HG03442 (cell line): Measurements from ENCODE around the gene SNAPIN.
"Not testable (repeated sequence)": the region's sequence is repeated elsewhere in the genome, so short reads cannot be mapped to it uniquely, and the experiment has no call there.

Source experiments
- ATAC-seq: cut with Tn5 transposase; IDR thresholded peaks from one replicate; pipeline ENCODE4 v1.9.1; 2021; ENCODE audit warnings: mild to moderate bottlenecking, moderate library complexity; ENCODE audit not compliant: unreplicated experiment

The SNAPIN gene

DNA sequence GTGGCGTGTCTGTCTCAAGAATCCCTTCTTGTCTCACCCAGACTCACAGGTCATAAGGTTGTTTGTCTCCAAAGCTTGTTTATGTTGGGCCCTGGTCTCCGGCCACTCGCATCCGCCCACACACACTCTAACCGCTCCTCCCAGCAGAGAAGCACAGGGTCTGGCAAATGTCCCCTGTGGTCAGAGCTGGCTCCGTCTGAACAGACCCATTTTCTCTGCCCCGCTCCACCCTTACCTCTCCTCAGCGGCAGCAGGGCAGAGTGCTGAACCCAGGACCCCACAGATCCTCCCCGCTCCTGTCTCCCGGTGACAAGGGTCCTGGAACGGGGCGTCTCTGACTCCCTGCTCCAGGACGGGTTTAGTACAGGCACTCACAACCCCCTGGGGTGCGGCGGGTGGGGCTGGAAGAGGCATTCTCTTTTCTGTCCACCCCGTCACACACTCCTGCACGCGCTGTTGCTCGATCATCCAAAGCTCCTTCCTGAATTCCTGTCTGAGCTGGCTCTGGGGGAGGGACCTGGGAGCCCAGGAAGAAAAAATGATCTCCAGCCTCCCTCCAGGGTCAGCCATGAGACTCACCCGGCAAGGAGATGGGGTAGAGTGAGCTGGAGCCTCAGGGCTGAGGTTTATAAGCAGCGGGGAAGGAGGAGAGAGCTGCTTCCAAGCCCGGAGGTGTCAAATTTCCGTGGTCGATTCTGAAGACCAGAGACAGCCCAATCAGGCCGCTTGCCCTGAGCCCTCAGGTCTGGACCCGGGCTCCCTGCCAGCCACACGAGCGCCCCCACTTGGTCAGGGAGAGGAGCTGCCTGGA, 31.4 kb upstream of the SNAPIN start, which contains the start of gene S100A13:
TSS of gene S100A13 (minus strand) at position 602 of the 811 bp plus-strand sequence. CDS start 1,033 bp downstream, outside the sequence.
- no peak for ATAC-seq

DNA sequence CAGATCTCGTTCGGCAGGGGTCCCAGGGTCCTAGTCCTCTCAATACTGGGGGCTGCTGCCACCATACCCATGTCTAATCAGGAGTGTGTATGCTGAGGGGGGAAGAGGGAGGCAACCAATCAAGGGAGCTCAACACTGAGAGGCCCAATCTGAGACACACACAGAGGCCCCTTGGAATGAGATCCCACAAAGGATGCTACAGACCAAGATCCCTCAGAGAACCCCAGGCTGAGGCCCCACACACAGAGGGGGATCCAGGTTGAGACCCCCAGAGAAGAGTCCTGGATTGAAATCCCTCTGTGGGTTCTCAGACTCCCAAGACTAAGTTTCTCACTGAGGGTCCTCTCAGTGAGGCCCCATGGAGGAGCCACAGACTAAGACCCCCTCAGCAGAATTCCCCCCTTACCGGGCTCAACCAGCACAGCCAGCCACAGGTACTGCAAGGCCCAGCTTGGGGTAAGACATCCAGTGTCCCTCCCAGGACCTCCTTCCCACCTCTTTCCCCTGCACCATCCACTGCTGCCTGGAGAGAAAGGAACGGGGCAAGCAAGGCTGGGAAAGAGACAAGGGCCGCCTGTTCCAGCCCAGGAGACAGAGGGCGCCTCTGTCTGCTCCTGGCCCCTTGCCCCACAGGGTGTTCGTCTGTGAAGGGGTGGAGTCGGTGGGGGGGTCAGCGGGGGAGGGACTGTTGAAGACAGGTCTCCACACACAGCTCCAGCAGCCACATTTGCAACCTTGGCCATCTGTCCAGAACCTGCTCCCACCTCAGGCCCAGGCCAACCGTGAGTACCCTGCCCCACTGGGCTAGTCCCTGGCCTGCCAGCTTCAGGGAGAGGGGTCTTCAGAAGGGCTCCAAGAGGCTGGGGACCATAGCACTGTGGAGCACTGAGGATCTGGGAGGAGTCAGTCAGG, 30.5 kb upstream of the SNAPIN start, which contains the start of gene S100A1:
TSS of gene S100A1 (plus strand) at position 720 of the 912 bp plus-strand sequence. CDS start 2,088 bp downstream, outside the sequence.
- ATAC-seq: no peak

DNA sequence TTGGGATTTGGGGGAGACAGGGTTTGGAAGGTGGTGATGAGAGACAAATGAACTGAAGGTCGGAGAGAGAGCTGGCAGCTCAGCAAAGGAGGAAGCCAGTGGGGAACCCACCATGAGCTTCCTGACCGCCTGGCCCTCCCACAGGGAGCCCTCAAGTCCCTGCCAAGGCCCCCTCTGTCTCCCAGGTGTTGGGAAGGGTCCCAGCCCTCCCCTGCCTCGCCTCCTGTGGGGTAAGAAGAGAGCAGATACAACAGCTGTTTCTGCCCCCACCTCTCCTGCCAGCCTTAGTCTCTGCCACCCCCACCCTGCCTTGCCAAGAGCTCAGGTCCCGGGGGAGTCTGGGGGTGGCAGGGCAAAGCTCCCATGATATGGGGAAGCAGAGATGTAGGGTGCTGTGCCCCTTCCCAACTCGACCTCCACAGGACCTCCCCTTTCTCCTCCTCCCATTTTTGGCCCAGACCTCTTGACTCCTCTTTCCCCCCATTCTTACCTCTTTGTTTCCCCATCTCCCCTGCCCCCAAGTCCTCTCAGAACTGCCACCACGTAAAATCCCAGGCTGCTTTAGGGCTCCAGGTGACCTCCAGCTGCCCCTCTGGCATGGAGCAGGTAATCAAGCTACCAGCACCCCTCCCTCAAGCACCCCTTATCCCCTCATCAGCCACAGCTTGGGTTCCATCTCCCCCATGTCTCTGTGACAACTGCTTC, 29.7 kb upstream of the SNAPIN start:
- ATAC-seq: no peak

DNA sequence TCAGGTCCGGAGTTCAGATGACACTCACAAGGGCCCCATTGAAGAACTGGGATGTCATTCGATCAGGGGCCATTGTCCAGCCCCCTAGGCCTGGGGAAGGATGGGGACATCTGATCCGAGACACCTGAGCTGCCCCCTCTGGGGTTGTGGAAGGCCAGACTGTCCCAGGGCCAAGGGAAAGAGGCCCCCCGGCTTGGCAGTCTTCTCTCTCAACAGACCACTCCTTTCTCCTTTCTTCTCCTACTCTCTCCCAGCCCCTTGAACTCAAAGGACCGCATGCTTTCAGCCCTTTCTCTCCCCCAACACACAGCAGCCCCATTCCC, 29.2 kb upstream of the SNAPIN start:
- no peak for ATAC-seq

DNA sequence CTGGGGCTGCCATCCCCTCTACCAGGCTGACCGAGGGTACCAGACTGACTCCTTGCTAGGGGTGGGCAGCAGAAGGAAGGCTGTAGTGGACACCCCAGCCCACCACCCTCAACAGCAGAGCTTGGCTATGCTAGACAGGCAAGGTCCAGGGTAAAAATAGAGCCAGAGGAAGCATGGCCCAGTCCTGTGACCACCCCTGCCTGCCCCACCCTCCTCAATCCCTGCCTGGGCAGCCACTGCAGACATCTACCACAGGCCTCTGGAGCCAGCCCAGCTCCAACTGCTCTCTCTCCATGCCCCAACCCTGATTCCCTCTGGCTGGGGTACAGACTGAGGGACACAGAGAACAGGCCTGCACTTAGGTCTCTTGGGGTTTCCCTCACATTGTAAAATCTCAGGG, 28.5 kb upstream of the SNAPIN start:
- no peak for ATAC-seq

DNA sequence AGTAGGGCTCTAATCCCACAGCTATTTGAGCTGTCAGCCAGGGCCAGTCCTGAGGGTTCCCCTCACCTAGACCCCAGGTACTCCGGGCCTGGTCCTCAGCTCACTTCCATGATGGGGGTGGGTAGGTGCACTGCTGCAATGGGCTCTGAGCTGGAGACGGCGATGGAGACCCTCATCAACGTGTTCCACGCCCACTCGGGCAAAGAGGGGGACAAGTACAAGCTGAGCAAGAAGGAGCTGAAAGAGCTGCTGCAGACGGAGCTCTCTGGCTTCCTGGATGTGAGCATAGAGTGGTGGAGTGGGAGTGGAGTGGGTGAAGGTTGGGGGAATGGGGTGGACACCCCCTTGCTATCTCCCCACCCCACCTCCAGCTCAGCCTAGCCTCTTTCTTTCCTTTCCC, 28.1 kb upstream of the SNAPIN start:
- no peak for ATAC-seq

DNA sequence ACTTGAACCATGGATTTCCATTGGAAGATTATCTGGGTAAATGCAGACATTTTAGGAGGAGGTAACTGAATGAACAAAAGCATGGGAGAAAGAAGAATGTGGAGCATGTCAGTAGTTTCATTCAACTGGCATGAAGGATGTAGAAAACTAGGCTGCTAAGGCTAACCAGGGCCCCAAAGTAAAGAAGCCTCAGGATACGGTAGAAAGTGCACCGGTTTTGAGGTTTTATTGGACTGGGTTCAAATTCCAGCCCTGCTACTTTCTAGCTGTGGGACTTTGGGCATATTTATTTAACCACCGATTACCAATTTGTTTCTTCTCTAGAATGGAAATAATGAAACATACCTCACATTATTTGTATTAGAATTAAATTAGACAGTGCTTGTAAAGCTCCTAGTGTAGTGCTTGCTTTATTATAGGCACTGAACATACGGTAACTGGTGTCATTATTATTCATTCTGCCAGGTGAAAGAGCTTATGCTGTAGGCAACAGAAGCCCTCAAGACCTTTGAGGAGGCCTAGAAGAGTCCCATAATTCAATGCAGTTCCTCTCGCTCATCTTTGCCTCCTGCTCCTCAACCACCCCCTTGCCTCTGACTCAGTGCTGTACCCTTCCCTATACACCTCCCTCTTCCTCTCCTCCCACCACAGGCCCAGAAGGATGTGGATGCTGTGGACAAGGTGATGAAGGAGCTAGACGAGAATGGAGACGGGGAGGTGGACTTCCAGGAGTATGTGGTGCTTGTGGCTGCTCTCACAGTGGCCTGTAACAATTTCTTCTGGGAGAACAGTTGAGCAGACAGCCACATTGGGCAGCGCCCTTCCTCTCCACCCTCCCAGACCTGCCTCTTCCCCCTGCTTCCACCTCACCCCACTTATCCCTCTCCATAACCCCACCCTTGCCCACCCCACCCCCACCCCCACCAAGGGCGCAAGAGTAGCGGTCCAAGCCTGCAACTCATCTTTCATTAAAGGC, 27.2 kb upstream of the SNAPIN start:
- no peak for ATAC-seq

DNA sequence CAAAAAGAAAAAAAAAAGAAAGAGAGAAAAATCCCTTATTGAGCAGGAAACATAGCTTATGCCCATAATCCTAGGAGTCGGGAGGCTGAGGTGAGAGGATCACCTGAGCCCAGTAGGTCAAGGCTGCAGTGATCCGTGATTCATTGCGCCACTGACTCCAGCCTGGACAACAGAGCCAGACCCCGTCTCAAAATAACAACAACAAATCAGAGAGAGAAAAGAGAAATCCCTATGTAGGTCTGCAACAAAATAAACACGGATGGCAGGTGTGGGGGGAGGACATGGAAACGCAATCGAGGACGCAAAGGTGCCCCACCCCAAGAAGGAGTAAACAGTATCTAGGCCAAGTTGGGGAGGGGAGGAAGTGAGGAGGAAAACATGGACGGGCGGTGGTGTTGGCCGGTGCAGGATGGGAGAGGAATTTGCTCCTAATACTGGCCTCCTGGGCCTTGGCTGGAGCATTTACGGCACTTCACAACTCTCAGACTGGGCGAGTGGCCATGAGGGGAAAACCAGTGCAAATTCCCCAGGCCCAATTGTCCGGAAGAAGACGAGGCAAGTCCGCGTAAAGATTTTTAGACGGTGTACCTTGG, 25.2 kb upstream of the SNAPIN start:
- no peak for ATAC-seq

DNA sequence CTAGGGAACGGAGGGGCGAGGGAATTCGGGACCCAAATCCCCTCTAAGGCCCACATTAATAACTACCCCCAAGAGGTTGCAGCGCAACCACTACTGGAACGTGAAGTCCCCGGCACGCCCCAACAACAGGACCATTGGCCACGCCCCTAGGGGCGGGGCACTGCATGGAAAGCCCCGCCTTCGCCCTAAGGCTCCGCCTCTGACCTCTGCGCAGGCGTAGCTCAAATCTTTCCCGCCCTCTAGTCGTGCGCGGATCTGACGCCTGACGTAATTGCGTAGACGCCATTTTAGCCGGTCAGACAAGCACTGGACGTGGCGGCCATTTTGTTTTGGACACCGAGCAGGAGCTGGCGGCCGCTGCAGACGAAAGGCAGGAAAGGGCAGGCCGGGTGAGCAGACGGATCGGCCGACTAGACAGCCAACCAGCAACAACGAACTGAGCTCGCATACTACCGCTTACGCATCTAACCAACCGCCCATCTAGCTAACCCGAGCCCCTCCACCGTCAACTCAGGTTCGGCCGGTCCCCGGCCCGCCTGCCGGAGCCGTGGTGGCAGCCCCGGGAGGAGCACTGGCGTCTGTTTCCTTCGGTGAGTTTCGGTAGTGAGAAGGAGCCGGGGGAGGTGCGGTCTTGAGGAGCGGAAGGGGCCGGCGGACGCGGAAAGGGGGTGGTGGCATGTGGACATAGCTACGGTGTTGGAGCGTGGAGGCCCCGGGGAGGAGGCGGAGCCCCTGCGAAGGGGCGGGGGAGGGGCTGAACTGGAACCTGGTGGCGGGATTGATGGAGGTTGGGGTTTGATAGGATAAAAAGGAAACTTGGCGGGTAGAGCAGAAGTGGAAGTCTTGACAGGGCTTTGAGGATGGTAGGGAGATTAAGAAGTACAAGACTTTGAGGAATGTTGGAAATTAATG, 24.5 kb upstream of the SNAPIN start, which contains the start of gene CHTOP:
TSS of gene CHTOP (plus strand) at position 313 of the 912 bp plus-strand sequence. CDS start 2,523 bp downstream, outside the sequence.
- peak; percentile 84 for ATAC-seq

DNA sequence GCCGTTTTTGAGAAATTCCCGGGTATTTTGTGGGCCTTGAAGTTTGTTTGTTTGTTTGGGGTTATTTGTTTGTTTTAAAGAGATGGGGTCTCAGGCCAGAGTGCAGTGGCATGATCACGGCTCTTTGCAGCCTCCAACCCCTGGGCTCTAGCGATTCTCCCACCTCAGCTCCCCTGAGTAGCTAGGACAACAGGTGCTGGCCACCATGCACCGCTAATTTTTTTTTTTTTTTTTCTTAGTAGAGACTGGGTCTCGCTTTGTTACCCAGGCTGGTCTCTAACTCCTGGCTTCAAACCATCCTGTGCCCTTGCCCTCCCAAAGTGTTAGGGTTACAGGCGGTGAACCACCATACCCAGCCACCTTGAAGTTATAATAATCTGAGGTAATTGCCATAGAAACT, 22.6 kb upstream of the SNAPIN start:
- ATAC-seq: no peak

DNA sequence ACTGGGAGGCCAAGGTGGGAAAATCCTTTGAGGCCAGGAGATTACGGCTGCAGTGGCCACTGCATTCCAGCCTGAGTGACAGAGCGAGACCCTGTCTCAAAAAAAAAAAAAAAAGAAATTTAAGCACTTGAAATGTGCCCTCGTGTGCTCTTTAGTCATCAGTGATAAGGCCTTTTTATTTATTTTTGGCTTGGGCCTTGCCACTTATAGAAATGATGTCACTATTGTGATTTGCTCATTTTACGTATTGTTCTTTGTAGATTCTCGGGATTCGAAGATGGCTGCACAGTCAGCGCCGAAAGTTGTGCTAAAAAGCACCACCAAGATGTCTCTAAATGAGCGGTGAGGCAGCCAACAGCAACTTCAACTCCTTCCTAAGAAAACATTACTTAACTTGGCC, 22.2 kb upstream of the SNAPIN start:
- ATAC-seq: no peak

DNA sequence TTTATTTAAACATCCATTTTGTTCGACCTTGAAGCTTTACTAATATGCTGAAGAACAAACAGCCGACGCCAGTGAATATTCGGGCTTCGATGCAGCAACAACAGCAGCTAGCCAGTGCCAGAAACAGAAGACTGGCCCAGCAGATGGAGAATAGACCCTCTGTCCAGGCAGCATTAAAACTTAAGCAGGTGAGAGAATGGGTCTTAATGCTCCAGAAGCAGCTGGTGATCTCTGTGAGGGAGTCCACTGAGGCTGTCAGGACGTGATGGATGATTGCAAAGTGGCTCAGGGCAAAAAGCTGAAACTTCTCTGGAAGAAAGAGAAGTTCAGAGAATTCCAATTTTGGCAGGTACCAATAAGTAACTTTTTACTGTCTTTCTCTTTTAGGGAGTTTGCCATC, 20.2 kb upstream of the SNAPIN start:
- ATAC-seq: no peak

DNA sequence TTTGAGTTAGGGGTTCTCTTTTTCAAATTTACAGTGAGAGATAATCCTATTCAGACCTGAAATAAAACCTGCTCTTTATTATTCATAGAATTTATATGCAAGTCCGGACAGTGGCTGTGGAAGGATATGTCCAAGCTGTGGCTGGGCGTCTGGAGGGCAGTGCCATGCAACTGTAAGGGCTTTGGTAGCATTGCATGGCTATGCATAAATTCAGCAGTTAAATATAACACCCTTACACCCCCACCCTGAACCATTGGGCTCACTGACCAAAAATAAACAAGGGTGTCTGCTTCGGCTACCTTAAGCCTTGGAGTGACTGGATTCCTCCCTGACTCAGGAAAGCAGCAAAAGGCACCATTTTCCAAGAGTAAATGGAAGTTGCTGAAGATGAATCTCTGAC, 19.2 kb upstream of the SNAPIN start:
- no peak for ATAC-seq

DNA sequence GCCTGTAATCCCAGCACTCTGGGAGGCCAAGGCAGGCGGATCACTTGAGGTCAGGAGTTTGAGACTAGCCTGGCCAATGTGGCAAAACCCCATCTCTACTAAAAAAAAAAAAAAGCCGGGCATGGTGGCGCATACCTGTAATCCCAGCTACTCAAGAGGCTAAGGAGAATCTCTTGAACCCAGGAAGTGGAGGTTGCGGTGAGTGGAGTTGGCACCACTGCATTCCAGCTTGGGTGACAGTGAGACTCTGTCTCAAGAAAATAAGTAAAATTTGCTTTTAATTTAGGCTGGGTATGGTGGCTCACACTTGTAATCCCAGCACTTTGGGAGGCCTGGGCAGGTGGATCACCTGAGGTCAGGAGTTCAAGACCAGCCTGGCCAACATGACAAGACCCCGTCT, 18.3 kb upstream of the SNAPIN start:
- ATAC-seq: not testable (repeated sequence)

DNA sequence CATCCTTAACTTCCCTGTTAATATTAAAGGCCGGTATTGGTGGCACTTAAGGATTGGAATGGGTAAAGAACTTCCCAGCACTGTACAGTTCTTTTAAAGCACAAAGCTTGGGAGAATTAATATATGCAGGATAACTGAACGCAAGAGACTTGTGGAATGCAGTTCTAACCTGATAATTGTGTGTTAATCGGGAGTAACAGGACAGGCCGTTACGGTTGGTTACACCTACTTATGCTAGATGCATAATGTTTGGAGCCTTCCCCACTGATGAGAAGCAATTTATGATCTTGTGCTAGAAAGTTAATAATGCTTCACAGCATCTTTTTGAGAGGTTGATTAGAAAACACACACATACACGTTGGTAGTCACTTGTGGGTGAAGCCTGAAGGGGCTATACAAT, 17.6 kb upstream of the SNAPIN start:
- ATAC-seq: no peak

DNA sequence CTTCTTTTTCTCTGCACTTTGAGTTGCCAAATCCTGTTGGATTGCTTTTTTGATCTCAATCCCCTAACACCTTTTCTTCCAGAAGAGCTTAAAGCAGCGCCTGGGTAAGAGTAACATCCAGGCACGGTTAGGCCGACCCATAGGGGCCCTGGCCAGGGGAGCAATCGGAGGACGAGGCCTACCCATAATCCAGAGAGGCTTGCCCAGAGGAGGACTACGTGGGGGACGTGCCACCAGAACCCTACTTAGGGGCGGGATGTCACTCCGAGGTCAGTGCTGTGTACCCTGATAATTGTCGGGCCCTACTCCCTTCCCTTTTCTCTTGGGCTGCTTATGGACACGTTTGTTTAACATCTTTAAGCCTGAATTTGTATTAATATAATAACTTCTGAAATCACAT, 16.3 kb upstream of the SNAPIN start:
- no peak for ATAC-seq

DNA sequence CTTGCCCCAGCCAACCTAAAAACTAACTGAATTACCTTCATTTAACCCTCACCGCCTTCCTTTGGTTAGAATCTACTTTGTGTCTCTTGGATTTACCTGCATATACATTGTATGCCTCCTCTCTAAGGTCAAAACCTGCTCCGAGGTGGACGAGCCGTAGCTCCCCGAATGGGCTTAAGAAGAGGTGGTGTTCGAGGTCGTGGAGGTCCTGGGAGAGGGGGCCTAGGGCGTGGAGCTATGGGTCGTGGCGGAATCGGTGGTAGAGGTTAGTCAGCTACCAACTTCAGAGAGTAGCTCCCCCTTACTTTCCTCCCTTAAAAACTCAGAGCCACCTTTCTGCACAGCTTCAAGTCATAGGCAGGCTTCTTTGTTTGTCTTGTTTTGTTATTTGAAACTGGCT, 15.4 kb upstream of the SNAPIN start:
- no peak for ATAC-seq

DNA sequence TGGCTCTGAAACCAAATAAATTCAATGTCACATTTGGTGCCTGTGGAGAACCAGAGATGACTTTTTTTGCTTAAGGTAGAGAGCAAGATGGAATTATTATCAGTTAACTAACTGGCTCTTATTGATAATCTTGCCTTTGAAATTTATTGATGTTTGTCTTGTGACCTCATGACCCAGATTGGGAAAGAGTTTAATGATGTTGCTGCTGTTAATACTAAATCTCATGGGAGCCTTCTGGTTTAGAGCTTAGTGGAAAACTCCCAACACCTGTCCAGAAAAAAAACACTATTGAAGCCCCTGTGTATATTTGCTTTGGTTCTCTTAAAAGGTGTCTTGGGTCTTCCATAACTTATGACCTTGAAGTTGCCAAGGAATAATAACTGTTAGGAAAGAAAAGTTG, 14.7 kb upstream of the SNAPIN start:
- no peak for ATAC-seq
